Measurements from ENCODE around the gene PDPN.

Gene PDPN, protein sequence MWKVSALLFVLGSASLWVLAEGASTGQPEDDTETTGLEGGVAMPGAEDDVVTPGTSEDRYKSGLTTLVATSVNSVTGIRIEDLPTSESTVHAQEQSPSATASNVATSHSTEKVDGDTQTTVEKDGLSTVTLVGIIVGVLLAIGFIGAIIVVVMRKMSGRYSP

DNA sequence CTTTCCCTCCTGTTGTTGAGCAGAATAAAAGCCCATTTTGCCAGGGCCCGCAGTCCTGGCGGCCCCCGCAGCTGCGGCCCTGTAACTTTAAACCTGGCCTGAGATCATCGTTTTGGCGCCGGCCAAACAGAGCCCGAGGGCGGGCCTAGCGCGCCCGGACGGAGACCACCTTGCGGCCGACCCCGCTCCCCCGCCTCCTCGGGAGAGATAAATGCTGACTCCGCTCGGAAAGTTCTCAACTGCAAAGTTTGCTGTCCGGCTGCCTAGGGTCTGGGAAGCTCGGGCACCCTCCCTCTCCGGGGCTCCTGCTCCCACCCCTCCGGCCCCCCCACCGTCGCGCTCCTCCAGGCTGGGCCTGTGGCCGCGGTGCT is at the start of gene PDPN:
TSS of gene PDPN (plus strand) at position 238 of the 371 bp plus-strand sequence. CDS start 202 bp downstream, outside the sequence.
- peak; percentile 29 for DNase-seq (ENCODE audit: low read depth)
- TF ChIP-seq, protein P1, sequence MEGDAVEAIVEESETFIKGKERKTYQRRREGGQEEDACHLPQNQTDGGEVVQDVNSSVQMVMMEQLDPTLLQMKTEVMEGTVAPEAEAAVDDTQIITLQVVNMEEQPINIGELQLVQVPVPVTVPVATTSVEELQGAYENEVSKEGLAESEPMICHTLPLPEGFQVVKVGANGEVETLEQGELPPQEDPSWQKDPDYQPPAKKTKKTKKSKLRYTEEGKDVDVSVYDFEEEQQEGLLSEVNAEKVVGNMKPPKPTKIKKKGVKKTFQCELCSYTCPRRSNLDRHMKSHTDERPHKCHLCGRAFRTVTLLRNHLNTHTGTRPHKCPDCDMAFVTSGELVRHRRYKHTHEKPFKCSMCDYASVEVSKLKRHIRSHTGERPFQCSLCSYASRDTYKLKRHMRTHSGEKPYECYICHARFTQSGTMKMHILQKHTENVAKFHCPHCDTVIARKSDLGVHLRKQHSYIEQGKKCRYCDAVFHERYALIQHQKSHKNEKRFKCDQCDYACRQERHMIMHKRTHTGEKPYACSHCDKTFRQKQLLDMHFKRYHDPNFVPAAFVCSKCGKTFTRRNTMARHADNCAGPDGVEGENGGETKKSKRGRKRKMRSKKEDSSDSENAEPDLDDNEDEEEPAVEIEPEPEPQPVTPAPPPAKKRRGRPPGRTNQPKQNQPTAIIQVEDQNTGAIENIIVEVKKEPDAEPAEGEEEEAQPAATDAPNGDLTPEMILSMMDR (IDR thresholded peaks at IDR 0.05; ENCODE audit: insufficient read depth, low read depth, low read length, missing control alignments): no peak
- peak within 1 kb of the TSS; percentile 48 for H3K4me3 ChIP-seq (ENCODE audit: low read length)

DNA sequence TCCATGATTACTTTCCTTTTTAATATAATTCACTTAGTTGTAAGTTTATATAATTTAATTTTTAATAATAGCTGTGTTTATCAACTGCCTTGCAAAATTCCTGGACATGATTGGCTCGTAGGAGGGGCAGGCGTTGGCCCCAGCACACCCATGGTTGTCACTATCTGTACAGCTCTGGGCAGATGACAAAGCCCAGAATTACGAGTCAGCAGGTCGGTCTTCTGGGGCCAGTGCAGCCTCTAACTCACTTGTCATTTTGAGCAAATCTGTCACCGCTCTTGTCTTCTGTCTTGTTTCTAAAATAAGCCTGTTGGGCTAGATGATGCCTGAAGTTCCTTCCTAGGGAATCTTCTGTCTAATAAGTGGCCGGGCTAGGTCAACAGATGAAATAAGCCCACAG is 48.4 kb upstream of the PDPN start:
- DNase-seq (ENCODE audit: low read depth): no peak
- TF ChIP-seq, protein P1 (IDR thresholded peaks at IDR 0.05; ENCODE audit: insufficient read depth, low read depth, low read length, missing control alignments): no peak
- H3K4me3 ChIP-seq (ENCODE audit: low read length): no peak overlapping the region

DNA sequence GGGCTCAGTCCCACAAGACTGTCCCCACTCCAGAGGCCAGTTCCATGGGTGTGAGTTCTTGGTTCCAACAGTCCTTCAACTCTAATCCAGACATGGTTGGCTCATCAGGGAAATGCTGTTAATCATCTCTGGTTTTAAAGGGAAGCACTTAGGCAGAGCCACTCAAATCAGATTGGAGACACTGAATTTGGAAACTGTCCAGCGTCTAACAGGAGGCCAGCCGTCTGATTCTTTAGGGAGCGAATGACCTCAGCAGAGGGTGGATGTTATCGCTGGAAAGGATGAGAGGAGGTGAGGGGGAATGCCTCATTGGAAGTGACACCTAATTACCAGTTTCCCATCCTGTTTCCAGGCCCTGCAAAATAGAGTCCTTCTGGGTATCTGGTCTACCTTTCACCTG is 47.1 kb upstream of the PDPN start:
- TF ChIP-seq, protein P1 (IDR thresholded peaks at IDR 0.05; ENCODE audit: insufficient read depth, low read depth, low read length, missing control alignments): no peak
- no peak overlapping the region for H3K4me3 ChIP-seq (ENCODE audit: low read length)
- no peak for DNase-seq (ENCODE audit: low read depth)

DNA sequence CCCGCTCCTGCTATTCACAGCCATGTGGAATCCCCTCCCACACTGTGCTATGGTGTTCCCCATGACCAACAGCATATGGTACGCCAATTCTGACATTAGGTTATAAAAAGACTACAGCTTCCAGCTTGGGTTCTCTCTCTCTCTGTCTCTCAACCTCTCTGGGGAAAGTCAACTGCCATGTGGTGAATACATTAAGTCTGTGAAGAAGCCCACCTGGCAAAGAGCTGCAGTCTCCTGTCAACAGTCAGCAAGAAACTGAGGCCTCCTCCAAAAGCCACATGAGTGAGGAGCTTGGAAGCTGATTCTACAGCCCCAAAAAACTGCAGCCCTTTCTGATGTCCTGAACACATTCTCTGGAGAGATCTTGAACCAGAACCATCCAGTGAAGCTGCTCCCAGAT is 44.8 kb upstream of the PDPN start:
- DNase-seq (ENCODE audit: low read depth): no peak
- TF ChIP-seq, protein P1 (IDR thresholded peaks at IDR 0.05; ENCODE audit: insufficient read depth, low read depth, low read length, missing control alignments): no peak
- no peak overlapping the region for H3K4me3 ChIP-seq (ENCODE audit: low read length)

DNA sequence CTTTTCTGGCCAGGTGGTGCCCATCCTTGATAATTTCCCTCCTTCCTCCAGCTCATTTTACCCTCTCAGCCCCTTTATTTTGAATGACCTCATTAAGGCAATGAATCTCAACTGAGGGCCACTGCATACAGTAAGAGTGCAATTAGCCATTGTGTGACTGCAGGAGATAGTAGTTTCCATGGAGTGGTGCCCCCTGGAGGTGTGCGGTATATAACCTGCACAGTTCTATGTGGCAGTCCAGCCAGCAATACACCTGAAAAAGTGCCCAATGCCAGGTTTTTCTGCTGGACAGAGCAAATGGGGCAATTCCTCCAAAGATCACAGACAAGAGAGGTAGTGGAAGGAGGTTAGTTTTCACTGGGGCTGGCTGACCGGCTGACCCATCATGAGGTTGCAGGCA is 43.9 kb upstream of the PDPN start:
- TF ChIP-seq, protein P1 (IDR thresholded peaks at IDR 0.05; ENCODE audit: insufficient read depth, low read depth, low read length, missing control alignments): no peak
- no peak for DNase-seq (ENCODE audit: low read depth)
- H3K4me3 ChIP-seq (ENCODE audit: low read length): no peak overlapping the region

DNA sequence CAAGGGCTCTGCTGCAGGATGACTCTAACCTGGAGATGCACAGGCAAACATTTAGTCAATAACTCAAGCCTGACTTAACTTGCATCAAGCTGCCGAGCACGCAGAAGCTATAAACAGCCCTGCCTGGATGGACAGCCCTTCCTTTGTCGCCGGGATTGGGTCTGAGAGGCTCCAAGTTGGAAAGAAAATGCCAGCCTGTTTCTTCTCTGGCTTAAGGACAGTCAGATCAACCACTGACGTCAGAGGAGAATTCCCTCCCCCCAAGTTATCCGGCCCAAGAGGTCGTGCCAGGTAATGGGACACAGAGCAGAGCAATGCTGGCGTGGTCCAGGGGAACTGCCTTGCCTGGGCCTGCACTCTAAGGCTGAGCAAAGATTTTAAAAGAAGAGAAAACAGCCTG is 42.8 kb upstream of the PDPN start:
- H3K4me3 ChIP-seq (ENCODE audit: low read length): no peak overlapping the region
- TF ChIP-seq, protein P1 (IDR thresholded peaks at IDR 0.05; ENCODE audit: insufficient read depth, low read depth, low read length, missing control alignments): no peak
- no peak for DNase-seq (ENCODE audit: low read depth)
